Measurements from ENCODE around the gene MAX.

The MAX gene

GRCh38 chr14:65082930-65083329 is 19.4 kb downstream of the MAX start:
- DNase-seq (ENCODE audit: low spot score) = no peak
- no peak for TF ChIP-seq CTCF (conservative IDR thresholded peaks at IDR 0.05; ENCODE audit: low read depth)
- POLR2A ChIA-PET (ENCODE audit: low non-redundant PET) = interaction anchor here (0.6 kb wide), 1 partner anchor 43 kb away, joined by 5 read pairs; no protein-coding TSS in a partner anchor
- CTCF ChIA-PET = no interaction called here
- no peak overlapping the region for H3K27ac ChIP-seq

- no peak for TF ChIP-seq CTCF (conservative IDR thresholded peaks at IDR 0.05; ENCODE audit: low read depth)
- DNase-seq (ENCODE audit: low spot score) = no peak
- no peak overlapping the region for H3K27ac ChIP-seq
- CTCF ChIA-PET = no interaction called here
- POLR2A ChIA-PET (ENCODE audit: low non-redundant PET) = no interaction called here
These were observed 21.2 kb downstream of the MAX start for GRCh38 chr14:65080960-65081747.

- POLR2A ChIA-PET (ENCODE audit: low non-redundant PET) = no interaction called here
- CTCF ChIA-PET = interaction anchor here (0.6 kb wide), 2 partner anchors 13 to 49 kb away, joined by 3 read pairs; no protein-coding TSS in a partner anchor
- no peak for DNase-seq (ENCODE audit: low spot score)
- TF ChIP-seq CTCF (conservative IDR thresholded peaks at IDR 0.05; ENCODE audit: low read depth) = no peak
- no peak overlapping the region for H3K27ac ChIP-seq
These were observed 22.5 kb downstream of the MAX start for GRCh38 chr14:65079768-65080167.

GRCh38 chr14:65079201-65079600 is 23.1 kb downstream of the MAX start:
- no peak overlapping the region for H3K27ac ChIP-seq
- CTCF ChIA-PET = interaction anchor here (0.6 kb wide), 2 partner anchors 13 to 48 kb away, joined by 3 read pairs; no protein-coding TSS in a partner anchor
- POLR2A ChIA-PET (ENCODE audit: low non-redundant PET) = no interaction called here
- no peak for TF ChIP-seq CTCF (conservative IDR thresholded peaks at IDR 0.05; ENCODE audit: low read depth)
- DNase-seq (ENCODE audit: low spot score) = no peak

GRCh38 chr14:65077318-65077717 is 25.0 kb downstream of the MAX start:
- ChIA-PET POLR2A (ENCODE audit: low non-redundant PET) (no interaction called here), CTCF (interaction anchor here (0.6 kb wide), 1 partner anchor 17 kb away, joined by 3 read pairs; no protein-coding TSS in a partner anchor)
- TF ChIP-seq CTCF (conservative IDR thresholded peaks at IDR 0.05; ENCODE audit: low read depth) = no peak
- H3K27ac ChIP-seq = no peak overlapping the region
- no peak for DNase-seq (ENCODE audit: low spot score)

- TF ChIP-seq CTCF (conservative IDR thresholded peaks at IDR 0.05; ENCODE audit: low read depth) = no peak
- no peak for DNase-seq (ENCODE audit: low spot score)
- POLR2A ChIA-PET (ENCODE audit: low non-redundant PET) = no interaction called here
- no peak overlapping the region for H3K27ac ChIP-seq
- CTCF ChIA-PET = no interaction called here
These were observed 26.5 kb downstream of the MAX start for GRCh38 chr14:65075628-65076325.
